ENCODE measurements around the gene ARTN.
A peak's percentile ranks its signal among the peaks of the same experiment; 100 is the strongest.

ARTN gene

GRCh38 chr1:43949678-43950077 is 16.1 kb downstream of the ARTN start:
- no peak for DNase-seq

- DNase-seq, result no peak
Observed at GRCh38 chr1:43951021-43951985, 17.7 kb downstream of the ARTN start.

DNA sequence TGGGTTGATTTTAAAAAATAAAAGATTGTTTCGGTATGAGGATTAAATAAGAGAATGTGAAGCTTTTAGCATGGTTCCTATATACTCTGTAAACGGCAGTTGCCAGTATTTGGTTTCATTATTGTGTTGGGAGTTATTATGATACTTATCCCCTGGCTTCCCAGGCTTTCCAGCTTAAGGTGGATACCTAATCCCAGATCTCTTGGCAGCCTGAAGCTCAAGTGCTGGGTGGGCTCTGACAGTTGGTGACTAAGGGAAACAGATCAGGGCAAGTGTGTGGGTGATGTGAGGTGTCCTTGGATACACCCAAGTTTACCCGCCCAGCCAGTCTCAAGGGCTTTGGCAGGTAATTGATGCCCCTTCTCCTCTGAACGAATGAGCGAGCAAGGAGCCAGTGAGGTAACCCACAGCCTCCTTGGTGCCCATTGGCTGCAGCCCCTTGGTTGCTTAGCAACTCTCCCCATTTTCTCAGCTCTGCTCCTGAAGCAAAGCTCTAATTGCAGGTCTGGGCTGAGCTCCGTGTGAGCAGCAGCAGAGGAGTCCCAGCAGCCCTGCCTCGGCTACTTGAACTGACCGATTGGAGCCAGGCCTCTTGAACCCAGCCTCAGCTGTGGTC is 19.2 kb downstream of the ARTN start:
- peak in 1 of 2 donors; percentile 26 for DNase-seq

GRCh38 chr1:43953361-43953760 is 19.8 kb downstream of the ARTN start:
- no peak for DNase-seq

DNA sequence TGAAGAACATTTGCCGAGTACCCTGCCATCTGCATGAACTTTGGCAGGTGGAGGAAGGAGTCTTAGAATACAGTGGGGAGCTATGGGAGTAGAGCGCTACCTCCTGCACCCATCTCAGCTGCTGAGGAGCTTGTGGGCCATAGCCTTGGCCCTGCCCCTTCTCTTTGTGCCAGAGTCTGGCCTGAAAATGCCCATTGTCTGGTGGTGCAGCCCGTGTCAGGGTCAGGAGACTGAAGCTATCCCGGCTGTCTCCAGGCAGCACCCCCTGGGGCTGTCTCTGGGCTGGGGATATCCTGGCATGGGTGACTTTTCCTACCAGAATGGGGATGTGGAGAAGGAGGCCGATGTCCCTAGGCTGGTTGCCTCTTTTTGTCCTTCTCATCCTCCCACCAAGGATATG is 20.4 kb downstream of the ARTN start:
- DNase-seq, result peak; percentile 84 to 88

DNA sequence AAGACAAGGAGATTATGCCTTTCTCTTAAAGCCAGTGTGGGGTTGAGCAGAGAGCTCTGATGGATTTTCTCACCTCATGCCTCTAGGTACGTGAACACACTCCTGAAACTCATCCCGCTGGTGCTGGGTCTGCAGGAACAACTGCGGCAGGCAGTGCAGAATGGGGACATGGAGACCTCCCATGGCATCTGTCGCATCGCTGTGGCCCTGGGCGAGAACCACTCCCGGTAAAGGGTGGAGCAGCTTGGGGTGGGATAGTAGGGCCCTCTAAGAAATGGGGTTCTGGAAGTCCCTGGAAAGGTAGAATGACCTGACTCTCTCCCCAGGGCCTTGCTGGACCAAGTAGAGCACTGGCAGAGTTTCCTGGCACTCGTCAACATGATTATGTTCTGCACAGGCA is 22.6 kb downstream of the ARTN start:
- no peak for DNase-seq

GRCh38 chr1:43957407-43958040 is 23.9 kb downstream of the ARTN start:
- no peak for DNase-seq

DNA sequence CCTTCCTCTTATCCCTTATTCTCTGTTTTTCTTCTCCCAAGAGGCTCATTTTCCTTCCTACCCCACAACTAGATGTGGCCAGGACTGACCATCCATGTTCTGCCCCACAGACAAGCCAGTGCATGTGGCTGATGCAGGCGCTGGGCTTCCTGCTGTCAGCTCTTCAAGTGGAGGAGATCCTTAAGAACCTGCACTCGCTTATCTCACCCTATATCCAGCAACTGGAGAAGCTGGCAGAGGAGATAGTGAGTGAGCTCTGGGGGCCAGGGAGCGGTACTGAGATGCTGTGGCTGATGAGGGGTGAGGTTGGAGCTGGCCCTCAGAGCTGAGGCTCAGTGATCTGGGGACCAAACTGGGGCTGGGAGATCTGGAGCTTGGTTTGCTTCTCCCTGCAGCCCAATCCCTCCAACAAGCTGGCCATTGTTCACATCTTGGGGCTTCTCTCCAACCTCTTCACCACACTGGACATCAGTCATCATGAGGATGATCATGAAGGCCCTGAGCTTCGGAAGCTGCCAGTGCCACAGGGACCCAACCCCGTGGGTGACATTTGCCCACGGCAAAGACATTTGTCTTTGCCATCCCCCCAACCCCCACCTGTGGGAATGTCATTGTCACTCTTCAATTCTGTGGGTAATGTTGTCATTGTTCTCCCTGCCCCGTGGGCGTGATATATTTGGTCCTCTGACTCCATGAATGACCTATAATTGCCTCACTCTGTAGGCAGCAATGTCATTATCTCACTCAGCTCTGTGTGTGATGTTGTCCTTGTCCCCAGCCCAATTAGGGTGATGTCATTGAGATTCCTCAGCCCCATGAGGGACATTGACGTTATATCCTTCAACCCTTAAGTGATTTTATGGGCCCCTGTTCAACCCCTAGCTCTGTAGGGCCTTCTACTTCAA is 25.0 kb downstream of the ARTN start:
- DNase-seq, result no peak

- no peak for DNase-seq
Observed at GRCh38 chr1:43960798-43961197, 27.2 kb downstream of the ARTN start.

DNA sequence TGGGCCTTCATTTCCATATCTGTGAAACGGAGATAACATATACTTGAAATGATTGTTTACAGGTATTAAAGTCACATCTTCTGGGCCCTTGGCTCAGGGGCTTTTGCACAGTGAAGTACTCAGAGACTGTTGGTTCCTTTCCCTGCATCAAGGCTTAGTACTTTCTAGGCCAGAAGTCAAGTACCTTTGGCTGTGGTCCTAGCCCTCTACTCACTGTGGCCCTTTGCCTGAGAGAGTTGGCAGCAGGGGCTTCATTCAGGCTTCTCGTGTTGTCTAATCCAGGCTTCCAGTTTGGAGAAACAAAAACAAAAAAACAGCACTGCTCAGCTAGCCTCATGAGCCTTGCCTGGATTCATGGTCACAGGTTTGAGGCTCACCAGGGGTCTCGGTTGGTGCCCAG is 28.1 kb downstream of the ARTN start:
- DNase-seq, result no peak

DNA sequence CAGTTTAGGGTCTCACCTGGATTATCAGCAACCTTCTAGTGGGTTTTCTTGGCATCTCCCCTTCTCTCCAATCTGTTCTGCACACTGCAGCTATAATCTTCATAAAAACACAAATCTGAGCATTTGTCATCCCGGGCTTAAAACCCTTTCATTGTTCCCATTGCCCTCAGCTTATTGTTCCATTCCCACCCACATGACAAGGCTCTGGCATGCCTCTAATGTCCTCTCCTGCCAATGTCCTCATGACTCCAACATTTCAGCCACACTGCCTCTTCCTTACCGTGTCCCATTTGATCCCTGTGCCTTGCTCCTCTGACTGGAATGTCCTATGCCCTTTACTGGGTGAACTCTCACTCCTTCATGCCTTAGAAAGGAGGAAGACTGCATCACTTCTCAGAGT is 28.7 kb downstream of the ARTN start:
- peak; percentile 41 to 50 for DNase-seq

GRCh38 chr1:43963006-43963405 is 29.4 kb downstream of the ARTN start:
- no peak for DNase-seq

- DNase-seq, result no peak
Observed at GRCh38 chr1:43963890-43964289, 30.3 kb downstream of the ARTN start.

DNA sequence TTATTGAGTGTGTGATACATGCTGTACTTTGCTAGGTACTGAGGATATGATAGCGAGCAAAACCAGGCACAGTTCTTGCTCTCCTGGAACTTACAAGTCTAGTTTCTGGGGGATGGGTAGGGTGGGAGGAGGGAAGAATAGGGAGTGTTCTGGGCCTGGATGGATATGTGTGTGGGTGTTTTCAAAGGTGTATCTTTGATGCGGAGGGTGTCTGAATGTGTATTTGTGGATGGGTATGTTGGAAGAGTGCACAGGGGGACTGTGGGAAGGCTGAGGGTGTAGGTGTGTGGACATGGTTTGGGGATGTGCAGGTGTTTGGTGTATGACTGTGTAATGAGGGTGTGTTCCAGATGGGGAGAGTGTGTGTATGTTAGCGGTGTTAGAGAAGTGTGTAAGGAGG is 31.7 kb downstream of the ARTN start:
- no peak for DNase-seq

GRCh38 chr1:43968348-43968948 is 34.8 kb downstream of the ARTN start:
- no peak for DNase-seq

- DNase-seq, result no peak
Observed at GRCh38 chr1:43969416-43969745, 35.8 kb downstream of the ARTN start.

DNA sequence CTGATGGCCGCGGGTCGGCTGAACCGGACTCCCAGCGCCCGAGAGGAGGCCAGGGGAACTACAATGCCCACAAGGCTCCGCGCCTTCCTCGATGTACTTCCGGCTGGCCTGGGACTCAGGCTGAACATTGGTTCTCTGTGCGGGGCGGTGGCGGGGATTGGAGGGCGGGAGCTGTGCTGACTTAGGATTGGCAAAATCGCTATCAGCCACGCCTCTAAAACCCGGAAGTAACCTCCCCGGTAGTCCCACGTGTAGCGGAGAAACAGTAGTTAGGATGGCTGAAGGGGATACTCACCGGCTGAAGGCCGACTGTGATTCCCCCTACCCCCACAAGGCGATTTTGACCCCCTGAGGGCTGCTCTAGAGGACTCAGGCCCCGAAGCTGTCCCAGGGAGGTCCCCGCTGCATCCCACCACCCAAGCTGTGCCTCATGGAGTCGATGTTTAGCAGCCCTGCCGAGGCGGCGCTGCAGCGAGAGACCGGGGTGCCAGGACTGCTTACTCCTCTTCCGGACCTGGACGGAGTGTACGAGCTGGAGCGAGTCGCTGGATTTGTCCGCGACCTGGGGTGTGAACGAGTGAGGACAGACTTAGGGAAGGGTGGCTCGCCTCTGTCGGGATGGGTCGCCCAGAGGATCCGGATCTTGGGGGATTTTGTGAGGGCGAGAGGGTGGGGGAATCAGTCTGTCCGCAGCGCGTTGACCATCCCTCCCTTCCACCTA is 36.3 kb downstream of the ARTN start, which contains the start of gene DPH2:
TSS of gene DPH2 (plus strand) at position 265 of the 721 bp plus-strand sequence. CDS start at position 431, 166 bp downstream.
- DNase-seq, result peak; percentile 96 to 98

- DNase-seq, result no peak
Observed at GRCh38 chr1:43970502-43970901, 36.9 kb downstream of the ARTN start.

- no peak for DNase-seq
Observed at GRCh38 chr1:43970911-43971310, 37.3 kb downstream of the ARTN start.

DNA sequence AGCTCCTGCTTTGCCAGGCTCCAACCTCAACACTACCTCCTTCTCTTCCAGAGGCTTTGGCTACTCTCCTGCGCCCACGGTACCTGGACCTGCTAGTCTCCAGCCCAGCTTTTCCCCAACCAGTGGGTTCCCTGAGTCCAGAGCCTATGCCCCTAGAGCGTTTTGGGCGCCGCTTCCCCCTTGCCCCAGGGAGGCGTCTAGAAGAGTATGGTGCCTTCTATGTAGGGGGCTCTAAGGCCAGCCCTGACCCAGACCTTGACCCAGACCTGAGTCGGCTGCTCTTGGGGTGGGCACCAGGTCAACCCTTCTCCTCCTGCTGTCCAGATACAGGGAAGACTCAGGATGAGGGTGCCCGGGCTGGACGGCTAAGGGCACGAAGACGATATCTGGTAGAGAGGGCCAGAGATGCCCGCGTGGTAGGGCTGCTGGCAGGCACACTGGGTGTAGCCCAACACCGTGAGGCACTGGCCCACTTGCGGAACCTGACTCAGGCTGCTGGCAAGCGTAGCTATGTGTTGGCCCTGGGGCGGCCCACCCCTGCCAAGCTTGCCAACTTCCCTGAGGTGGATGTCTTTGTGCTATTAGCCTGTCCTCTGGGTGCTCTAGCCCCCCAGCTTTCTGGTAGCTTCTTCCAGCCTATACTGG is 37.9 kb downstream of the ARTN start:
- no peak for DNase-seq

GRCh38 chr1:43973981-43974442 is 40.4 kb downstream of the ARTN start:
- no peak for DNase-seq

All from hippocampal formation (tissue), 2 donors.